GM19193 (cell line): Measurements from ENCODE around the gene BTBD18.

Experiments used
- POLR2A ChIP-seq: IDR thresholded peaks from 4 replicates; pipeline ENCODE4 v1.6.1; 2011; ENCODE audit not compliant: insufficient read depth, insufficient read length; ENCODE audit errors: extremely low read depth

The BTBD18 gene

DNA sequence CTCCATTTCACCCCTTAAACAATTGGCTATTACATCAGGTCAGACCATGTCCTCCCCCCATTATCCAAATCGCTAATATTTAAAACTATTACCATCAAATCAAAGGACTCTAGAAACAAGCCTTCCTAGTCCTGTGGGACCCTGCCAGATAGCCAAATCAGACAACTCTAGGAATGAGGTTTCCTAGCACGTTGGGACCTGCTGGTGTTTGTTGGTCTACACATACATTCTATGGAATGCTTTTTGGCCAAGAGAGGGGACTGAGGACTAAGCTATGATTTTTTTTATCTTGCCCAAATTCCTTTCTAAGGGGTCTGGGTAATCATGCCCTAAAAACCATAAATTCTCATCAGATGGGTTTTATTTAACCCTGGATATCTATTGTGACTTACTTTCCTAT lies 24.4 kb downstream of the BTBD18 start:
- no peak for TF ChIP-seq POLR2A

DNA sequence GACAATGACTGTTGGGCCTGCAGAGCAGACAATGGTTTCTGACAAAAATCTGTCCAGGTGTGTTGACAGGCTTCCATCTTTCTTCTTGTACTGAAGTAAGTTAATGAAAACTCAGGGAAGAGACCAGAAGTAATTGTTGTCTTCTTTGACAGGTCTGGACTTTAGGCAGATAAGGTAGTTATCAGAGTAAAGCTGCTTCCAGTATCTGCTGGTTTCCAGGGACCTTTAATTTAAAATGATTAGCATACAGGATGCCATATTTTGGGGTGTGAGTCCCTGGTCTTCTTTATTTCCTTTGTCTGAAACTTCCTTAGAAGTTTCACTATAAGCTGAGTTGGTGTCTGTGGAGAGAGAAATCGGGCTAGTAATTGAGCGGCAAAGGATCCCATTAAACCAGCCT lies 37.8 kb downstream of the BTBD18 start:
- TF ChIP-seq POLR2A, result no peak

DNA sequence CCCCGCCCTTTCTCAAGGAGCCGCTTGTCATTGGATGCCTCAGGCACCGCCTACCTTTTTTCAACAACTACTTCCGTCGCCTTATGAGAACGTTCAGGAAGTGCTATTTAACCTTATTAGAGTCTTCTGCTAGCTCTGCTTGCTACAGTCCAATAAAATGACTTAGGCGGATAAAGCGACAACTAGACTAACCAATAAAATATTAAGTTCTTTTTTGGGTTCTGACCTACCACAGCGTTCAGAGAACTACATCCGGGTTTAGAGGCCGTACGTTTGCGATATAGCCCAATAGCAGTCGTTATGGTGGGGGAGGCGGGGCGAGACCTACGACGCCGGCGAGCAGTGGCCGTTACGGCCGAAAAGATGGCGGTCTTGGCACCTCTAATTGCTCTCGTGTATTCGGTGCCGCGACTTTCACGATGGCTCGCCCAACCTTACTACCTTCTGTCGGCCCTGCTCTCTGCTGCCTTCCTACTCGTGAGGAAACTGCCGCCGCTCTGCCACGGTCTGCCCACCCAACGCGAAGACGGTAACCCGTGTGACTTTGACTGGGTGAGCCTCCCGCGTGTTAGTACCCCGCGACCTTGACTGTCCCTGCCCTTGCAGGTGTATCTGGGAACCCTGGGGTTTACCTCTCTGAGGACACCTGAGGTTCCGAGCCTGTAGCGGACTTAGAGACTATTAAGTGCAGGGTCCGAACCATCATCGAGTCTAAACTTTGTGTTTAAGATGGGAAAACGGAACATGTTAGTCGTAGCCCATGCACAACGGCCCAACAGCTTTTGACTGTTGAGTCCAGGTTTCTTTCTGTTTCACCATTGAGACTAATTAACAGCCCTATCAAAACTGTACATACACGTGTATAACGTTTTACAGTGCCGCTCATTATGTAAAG lies 39.1 kb downstream of the BTBD18 start, which contains the start of gene TMX2:
TSS of gene TMX2 (plus strand) at position 338 of the 895 bp plus-strand sequence. CDS start at position 364, 26 bp downstream.
- peak; percentile 82 for TF ChIP-seq POLR2A

DNA sequence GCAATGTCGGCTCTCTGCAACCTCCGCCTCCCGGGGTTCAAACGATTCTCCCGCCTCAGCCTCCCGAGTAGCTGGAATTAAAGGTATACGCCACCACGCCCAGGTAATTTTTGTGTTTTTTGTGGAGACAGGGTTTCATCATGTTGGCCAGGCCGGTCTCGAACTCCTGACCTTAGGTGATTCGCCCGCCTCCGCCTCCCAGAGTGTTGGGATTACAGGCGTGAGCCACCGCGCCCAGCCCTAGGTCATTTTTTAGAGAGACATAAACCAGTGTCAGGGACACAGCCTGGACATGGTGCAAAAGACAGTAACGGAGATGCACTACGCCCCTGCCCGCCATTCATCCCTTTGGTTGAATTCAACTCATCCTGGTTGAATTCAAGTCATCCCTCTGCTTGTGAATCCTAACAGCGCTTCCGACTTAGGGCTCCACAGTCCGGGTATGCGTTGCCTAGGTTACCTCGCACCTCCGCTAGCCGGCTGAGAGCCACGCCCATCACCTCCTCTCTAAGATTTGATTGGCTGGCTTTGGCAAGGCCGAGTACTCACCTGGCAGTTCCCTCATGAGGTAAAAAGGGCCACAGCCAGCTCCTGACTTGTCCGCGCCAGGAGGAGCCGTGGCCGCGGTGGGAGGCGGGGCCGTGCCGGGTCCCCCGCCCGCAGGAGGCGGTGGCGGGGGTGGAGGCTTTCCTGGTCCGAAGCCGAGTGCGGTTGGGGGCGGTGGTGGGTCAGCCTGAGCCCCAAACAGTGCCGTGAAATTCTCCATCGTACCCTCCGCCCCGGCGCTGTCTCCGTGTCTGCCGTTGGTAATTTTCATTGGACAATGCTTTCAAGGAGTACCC lies 40.0 kb downstream of the BTBD18 start, which contains the start of gene MED19:
TSS of gene MED19 (minus strand) at position 802 of the 842 bp plus-strand sequence. CDS start at position 766, 36 bp downstream.
- peak; percentile 48 for TF ChIP-seq POLR2A

DNA sequence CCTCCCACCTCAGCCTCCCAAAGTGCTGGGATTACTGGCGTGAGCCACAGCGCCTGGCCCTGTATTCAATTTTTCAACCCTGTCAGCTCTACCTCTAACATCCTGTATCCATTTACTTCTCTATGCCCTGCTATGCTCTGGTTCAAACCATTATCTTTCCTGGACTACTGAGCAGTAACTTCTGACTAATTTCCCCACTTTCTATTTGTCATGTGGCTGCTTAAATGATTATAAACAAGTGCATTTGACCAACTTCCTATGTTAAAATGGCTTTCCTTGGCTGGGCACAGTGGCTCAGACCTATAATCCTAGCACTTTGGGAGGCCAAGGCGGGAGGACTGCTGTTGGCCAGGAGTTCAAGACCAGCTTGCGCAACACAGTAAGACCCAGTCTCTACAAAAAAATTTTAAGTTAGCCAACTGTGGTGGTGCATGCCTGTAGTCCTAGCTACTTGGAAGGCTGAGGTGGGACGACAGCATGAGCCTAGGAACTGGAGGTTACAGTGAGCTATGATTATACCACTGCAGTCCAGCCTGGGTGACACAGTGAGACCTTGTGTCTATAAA lies 41.7 kb downstream of the BTBD18 start:
- TF ChIP-seq POLR2A, result no peak

DNA sequence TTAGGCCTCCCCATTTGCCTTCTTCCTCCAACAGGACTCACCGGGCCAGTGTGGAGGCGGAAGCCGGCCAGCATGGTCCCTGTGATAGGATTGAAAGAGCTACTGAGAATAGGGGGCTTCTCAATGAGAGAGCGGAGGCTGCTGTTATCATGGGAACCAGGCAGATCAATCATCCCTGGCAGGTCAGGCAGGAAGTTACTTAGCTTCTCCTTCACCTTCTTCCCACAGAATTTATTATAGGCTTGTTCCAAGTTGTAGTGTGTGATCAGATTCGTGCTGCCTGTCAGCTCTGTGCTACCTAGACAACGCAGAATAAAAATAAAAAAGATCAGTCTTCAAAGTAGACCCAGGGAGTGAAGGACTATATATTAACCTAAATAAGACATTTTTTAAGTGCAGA lies 46.7 kb downstream of the BTBD18 start:
- TF ChIP-seq POLR2A, result no peak

DNA sequence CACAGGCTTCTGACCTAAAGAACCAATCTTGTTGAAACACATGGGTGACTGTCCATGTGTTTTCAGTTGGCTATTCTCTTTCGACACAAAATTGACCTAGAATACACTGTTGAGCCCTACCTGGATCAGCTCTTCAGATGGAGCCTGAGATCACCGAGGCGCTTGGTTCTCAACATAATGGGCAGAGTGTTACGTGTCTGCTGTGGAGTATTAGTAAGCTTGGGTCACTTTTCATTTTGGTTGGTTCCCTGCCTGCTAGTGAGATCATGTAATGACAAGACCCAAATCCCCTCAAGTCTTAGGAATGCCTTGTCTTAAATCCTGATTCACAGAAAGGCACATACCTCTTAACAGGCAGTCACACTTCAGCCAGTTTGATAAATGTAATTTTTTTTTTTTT lies 48.3 kb downstream of the BTBD18 start:
- no peak for TF ChIP-seq POLR2A

DNA sequence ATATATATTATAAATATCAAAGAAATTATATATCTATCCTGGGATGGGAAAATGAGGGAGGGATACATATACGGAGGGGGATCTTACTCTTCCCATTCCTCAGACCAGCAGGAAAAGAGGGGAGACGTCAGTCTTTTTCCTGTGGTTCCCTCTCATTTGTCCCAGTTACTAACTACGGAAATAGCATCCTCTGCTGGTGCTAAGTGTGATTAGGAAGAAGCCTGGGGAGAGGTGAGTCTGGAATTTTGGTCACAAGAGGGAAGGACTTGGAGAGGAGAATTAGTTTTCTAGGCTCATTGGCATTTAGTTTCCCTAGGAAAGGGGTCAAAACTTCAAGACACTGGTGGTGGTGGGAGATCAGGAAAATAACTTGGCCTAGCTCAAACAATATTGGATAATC lies 51.2 kb downstream of the BTBD18 start:
- no peak for TF ChIP-seq POLR2A

DNA sequence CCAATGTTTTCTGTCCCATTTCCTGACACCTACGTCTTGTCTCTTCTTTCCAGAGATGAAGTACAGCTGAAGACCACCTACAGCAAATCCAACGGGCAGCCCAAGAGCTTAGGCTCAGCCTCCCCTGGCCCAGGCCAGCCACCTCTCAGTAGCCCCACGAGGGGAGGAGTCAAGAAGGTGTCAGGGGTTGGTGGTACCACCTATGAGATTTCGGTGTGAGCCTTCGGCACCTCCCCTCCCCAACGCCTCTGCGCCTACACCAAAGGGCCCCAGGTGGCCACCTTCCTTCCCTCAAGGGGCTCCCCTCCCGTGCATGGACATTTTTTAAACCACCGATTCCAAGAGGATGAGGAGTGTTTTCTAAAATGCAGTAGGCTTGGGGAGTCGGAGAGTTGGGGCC lies 51.8 kb downstream of the BTBD18 start:
- TF ChIP-seq POLR2A, result no peak

DNA sequence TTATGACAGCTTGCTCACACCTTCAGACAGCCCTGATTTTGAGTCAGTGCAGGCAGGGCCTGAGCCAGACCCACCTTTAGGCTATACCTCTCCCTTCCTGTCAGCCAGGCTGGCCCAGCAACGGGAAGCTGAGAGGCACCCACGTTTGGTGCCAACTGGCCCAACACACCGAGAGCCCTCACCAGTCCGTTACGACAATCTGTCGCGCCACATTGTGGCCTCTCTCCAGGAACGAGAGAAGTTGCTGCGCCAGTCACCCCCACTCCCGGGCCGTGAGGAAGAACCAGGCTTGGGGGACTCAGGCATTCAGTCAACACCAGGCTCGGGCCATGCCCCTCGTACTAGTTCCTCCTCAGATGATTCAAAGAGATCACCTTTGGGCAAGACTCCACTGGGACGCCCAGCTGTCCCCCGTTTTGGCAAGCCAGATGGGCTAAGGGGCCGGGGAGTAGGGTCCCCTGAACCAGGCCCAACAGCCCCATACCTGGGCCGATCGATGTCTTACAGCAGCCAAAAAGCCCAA lies 52.7 kb downstream of the BTBD18 start:
- no peak for TF ChIP-seq POLR2A
